ENCODE data around the gene LYG2. TPM values are rescaled to one million over a fixed set of nuclear protein-coding genes. Genes with fewer than 3 reads are reported as not detected.
A peak's percentile ranks its signal among the peaks of the same experiment; 100 is the strongest.
"Not testable (repeated sequence)": the region's sequence is repeated elsewhere in the genome, so short reads cannot be mapped to it uniquely, and the experiment has no call there.

The LYG2 gene
- not detected in 2 replicates for total RNA-seq (2014; rRNA removed; shearing (Covaris generic); ENCODE audit: low replicate concordance)

GRCh38 chr2:99255491-99256318 lies at the start of gene LYG2:
Gene LYG2 (minus strand): TSS chr2:99255666. CDS start chr2:99254260, 1,406 bp downstream.
- Histone ChIP-seq H3K36me3 (no peaks in the 10 kb centered on the region), H3K4me3 (no peak within 1 kb of the TSS), H3K27me3 (no peaks in the 10 kb centered on the region), H3K9me3 (no peaks in the 10 kb centered on the region)
- no peak for DNase-seq

GRCh38 chr2:99301097-99301496 lies 45.6 kb upstream of the LYG2 start, which contains the start of gene LYG1:
Gene LYG1 (minus strand): TSS chr2:99301197. CDS start chr2:99295670, 5,527 bp downstream.
- not testable (repeated sequence) for H3K9me3 ChIP-seq, H3K27me3 ChIP-seq, DNase-seq

GRCh38 chr2:99299580-99299979 lies 44.1 kb upstream of the LYG2 start:
- no peak for DNase-seq

More at GRCh38 chr2:99301097-99301496, 45.6 kb upstream of the LYG2 start, which contains the start of gene LYG1:
- not testable (repeated sequence) for H3K36me3 ChIP-seq, H3K4me3 ChIP-seq

GRCh38 chr2:99297994-99298393 lies 42.5 kb upstream of the LYG2 start:
- no peak overlapping the region for H3K4me3 ChIP-seq
- H3K9me3 ChIP-seq, result no peaks in the 10 kb centered on the region
- no peak for DNase-seq
- H3K27me3 ChIP-seq, result no peaks in the 10 kb centered on the region
- no peaks in the 10 kb centered on the region for H3K36me3 ChIP-seq

More at GRCh38 chr2:99299580-99299979, 44.1 kb upstream of the LYG2 start:
- H3K36me3 ChIP-seq, result no peaks in the 10 kb centered on the region
- no peaks in the 10 kb centered on the region for H3K9me3 ChIP-seq
- H3K4me3 ChIP-seq, result no peak overlapping the region
- H3K27me3 ChIP-seq, result no peaks in the 10 kb centered on the region

- Histone ChIP-seq H3K9me3 (no peaks in the 10 kb centered on the region), H3K27me3 (no peaks in the 10 kb centered on the region), H3K4me3 (no peak overlapping the region), H3K36me3 (0 out of 2 replicates have a peak, but pooled peaks cover 2% of the 10 kb centered on the region)
- no peak for DNase-seq
Observed at GRCh38 chr2:99285526-99285925, 30.1 kb upstream of the LYG2 start.

GRCh38 chr2:99279969-99280695 lies 24.7 kb upstream of the LYG2 start:
- Histone ChIP-seq H3K4me3 (no peak overlapping the region), H3K36me3 (0 out of 2 replicates have a peak, but pooled peaks cover 2% of the 10 kb centered on the region), H3K9me3 (no peaks in the 10 kb centered on the region), H3K27me3 (no peaks in the 10 kb centered on the region)
- DNase-seq, result no peak

- Histone ChIP-seq H3K27me3 (no peaks in the 10 kb centered on the region), H3K36me3 (0 out of 2 replicates have a peak, but pooled peaks cover 2% of the 10 kb centered on the region), H3K9me3 (no peaks in the 10 kb centered on the region), H3K4me3 (no peak overlapping the region)
- DNase-seq, result peak; percentile 54
Observed at GRCh38 chr2:99278793-99279291, 23.4 kb upstream of the LYG2 start.

- not testable (repeated sequence) for H3K36me3 ChIP-seq, H3K9me3 ChIP-seq, H3K27me3 ChIP-seq, H3K4me3 ChIP-seq, DNase-seq
Observed at GRCh38 chr2:99278195-99278765, 22.8 kb upstream of the LYG2 start.

- H3K27me3 ChIP-seq, result no peaks in the 10 kb centered on the region
- peaks cover 5% of the 10 kb centered on the region; the same call in 1 of the 2 replicates for H3K9me3 ChIP-seq
- H3K4me3 ChIP-seq, result no peak overlapping the region
- 0 out of 2 replicates have a peak, but pooled peaks cover 2% of the 10 kb centered on the region for H3K36me3 ChIP-seq
- no peak for DNase-seq
Observed at GRCh38 chr2:99275882-99276281, 20.4 kb upstream of the LYG2 start.

GRCh38 chr2:99261242-99261641 lies 5.8 kb upstream of the LYG2 start:
- no peaks in the 10 kb centered on the region for H3K27me3 ChIP-seq
- H3K9me3 ChIP-seq, result no peaks in the 10 kb centered on the region
- no peak overlapping the region for H3K4me3 ChIP-seq
- no peak for DNase-seq
- H3K36me3 ChIP-seq, result no peaks in the 10 kb centered on the region

GRCh38 chr2:99260184-99260583 lies 4.7 kb upstream of the LYG2 start:
- H3K27me3 ChIP-seq, result no peaks in the 10 kb centered on the region

GRCh38 chr2:99259465-99259864 lies 4.0 kb upstream of the LYG2 start:
- Histone ChIP-seq H3K36me3 (no peaks in the 10 kb centered on the region), H3K4me3 (no peak overlapping the region), H3K27me3 (no peaks in the 10 kb centered on the region), H3K9me3 (no peaks in the 10 kb centered on the region)
- DNase-seq, result no peak

More at GRCh38 chr2:99260184-99260583, 4.7 kb upstream of the LYG2 start:
- Histone ChIP-seq H3K4me3 (no peak overlapping the region), H3K36me3 (no peaks in the 10 kb centered on the region), H3K9me3 (no peaks in the 10 kb centered on the region)
- DNase-seq, result no peak

GRCh38 chr2:99256677-99257076 lies 1.2 kb upstream of the LYG2 start:
- no peak for DNase-seq
- Histone ChIP-seq H3K36me3 (no peaks in the 10 kb centered on the region), H3K27me3 (no peaks in the 10 kb centered on the region), H3K4me3 (no peak overlapping the region), H3K9me3 (no peaks in the 10 kb centered on the region)

GRCh38 chr2:99249951-99250350 lies 5.5 kb downstream of the LYG2 start:
- Histone ChIP-seq H3K27me3 (no peaks in the 10 kb centered on the region), H3K36me3 (no peaks in the 10 kb centered on the region), H3K9me3 (no peaks in the 10 kb centered on the region), H3K4me3 (no peak overlapping the region)
- DNase-seq, result no peak

GRCh38 chr2:99242151-99242550 lies 13.3 kb downstream of the LYG2 start:
- no peaks in the 10 kb centered on the region for H3K9me3 ChIP-seq
- H3K4me3 ChIP-seq, result no peak overlapping the region
- H3K36me3 ChIP-seq, result no peaks in the 10 kb centered on the region
- DNase-seq, result no peak
- no peaks in the 10 kb centered on the region for H3K27me3 ChIP-seq

GRCh38 chr2:99240431-99240830 lies 15.0 kb downstream of the LYG2 start:
- no peaks in the 10 kb centered on the region for H3K27me3 ChIP-seq
- H3K36me3 ChIP-seq, result no peaks in the 10 kb centered on the region
- no peaks in the 10 kb centered on the region for H3K9me3 ChIP-seq
- no peak for DNase-seq
- H3K4me3 ChIP-seq, result no peak overlapping the region

GRCh38 chr2:99238599-99238998 lies 16.9 kb downstream of the LYG2 start:
- Histone ChIP-seq H3K27me3 (no peaks in the 10 kb centered on the region), H3K4me3 (no peak overlapping the region), H3K9me3 (no peaks in the 10 kb centered on the region), H3K36me3 (no peaks in the 10 kb centered on the region)
- DNase-seq, result no peak
